Liver (tissue), 9 donors: ENCODE measurements around the gene CDC37. TPM values are rescaled to one million over a fixed set of nuclear protein-coding genes. Genes with fewer than 3 reads are reported as not detected.

Source experiments
- DNase-seq: peaks from one replicate; pipeline ENCODE4 v3.0.0-alpha.2; 2017; ENCODE audit warnings: low spot score
- H3K27ac ChIP-seq, 2 donors: one replicate each; pipeline ENCODE4 v1.7.0; 2013; ENCODE audit warnings: inconsistent platforms in 2 of 2, low read length in 2 of 2, control low read depth in 1 of 2, low read depth in 1 of 2, mild to moderate bottlenecking in 1 of 2
- H3K27me3 ChIP-seq, 4 donors: one replicate each; pipeline versions ENCODE4 v1.6.1 to v1.7.0; 2013; ENCODE audit warnings: low read length in 3 of 4, inconsistent platforms in 1 of 4, mild to moderate bottlenecking in 1 of 4, moderate library complexity in 1 of 4; ENCODE audit not compliant: control insufficient read depth in 4 of 4, insufficient read depth in 4 of 4
- H3K36me3 ChIP-seq, 4 donors: one replicate each; pipeline versions ENCODE4 v1.6.1 to v1.7.0; 2013; ENCODE audit warnings: low read length in 3 of 4, mild to moderate bottlenecking in 3 of 4, low read depth in 1 of 4, moderate library complexity in 1 of 4; ENCODE audit not compliant: control insufficient read depth in 4 of 4, insufficient read depth in 3 of 4
- H3K4me1 ChIP-seq, 4 donors: one replicate each; pipeline versions ENCODE4 v1.6.1 to v1.7.0; 2013; ENCODE audit warnings: low read length in 3 of 4, mild to moderate bottlenecking in 3 of 4, moderate library complexity in 1 of 4; ENCODE audit not compliant: control insufficient read depth in 4 of 4, insufficient read depth in 4 of 4
- H3K4me3 ChIP-seq, 3 donors: one replicate each; pipeline versions ENCODE4 v1.6.1 to v1.7.0; 2013; ENCODE audit warnings: low read length in 3 of 3, control low read depth in 1 of 3, low read depth in 1 of 3, mild to moderate bottlenecking in 1 of 3
- H3K9ac ChIP-seq, 2 donors: one replicate each; pipeline ENCODE4 v1.7.0; 2013; ENCODE audit warnings: low read length in 2 of 2, mild to moderate bottlenecking in 2 of 2, moderate library complexity in 2 of 2, control low read depth in 1 of 2, low read depth in 1 of 2
- H3K9me3 ChIP-seq, 4 donors: one replicate each; pipeline versions ENCODE4 v1.6.1 to v1.7.0; 2013; ENCODE audit warnings: low read length in 3 of 4; ENCODE audit not compliant: control insufficient read depth in 4 of 4
- ATF3 ChIP-seq: IDR thresholded peaks from 2 replicates; pipeline ENCODE4 v1.6.1; 2016; ENCODE audit warnings: antibody characterized with exemption
- CTCF ChIP-seq: fragments of 150-350 bp; IDR thresholded peaks from 2 replicates; pipeline ENCODE4 v1.5.1; 2017; ENCODE audit warnings: improper control_type of control experiment, low read depth, low read length; ENCODE audit not compliant: missing input control
- EGR1 ChIP-seq, 2 donors: IDR thresholded peaks; 2 replicates each; pipeline ENCODE4 v1.6.1; 2016 to 2018; ENCODE audit warnings: antibody characterized with exemption in 2 of 2, low read depth in 2 of 2
- FOXA1 ChIP-seq: IDR thresholded peaks from 2 replicates; pipeline ENCODE4 v1.6.1; 2016; ENCODE audit warnings: antibody characterized with exemption
- GABPA ChIP-seq, 2 donors: IDR thresholded peaks in 1 of 2; conservative IDR thresholded peaks in 1 of 2; 2 replicates each; pipeline ENCODE4 v1.6.1; 2016; ENCODE audit warnings: antibody characterized with exemption in 2 of 2, mild to moderate bottlenecking in 1 of 2, moderate library complexity in 1 of 2
- HNF4A ChIP-seq, 2 donors: conservative IDR thresholded peaks; 2 replicates each; pipeline ENCODE4 v1.6.1; 2016; ENCODE audit warnings: antibody characterized with exemption in 2 of 2, mild to moderate bottlenecking in 2 of 2
- HNF4G ChIP-seq: IDR thresholded peaks from 2 replicates; pipeline ENCODE4 v1.6.1; 2016; ENCODE audit warnings: antibody characterized with exemption
- JUND ChIP-seq, 2 donors: IDR thresholded peaks; 2 replicates each; pipeline ENCODE4 v1.6.1; 2016; ENCODE audit warnings: antibody characterized with exemption in 2 of 2
- NR2F2 ChIP-seq: IDR thresholded peaks from 2 replicates; pipeline ENCODE4 v1.6.1; 2016; ENCODE audit warnings: antibody characterized with exemption
- RAD21 ChIP-seq, 2 donors: IDR thresholded peaks; 2 replicates each; pipeline ENCODE4 v1.6.1; 2016; ENCODE audit warnings: antibody characterized with exemption in 2 of 2, mild to moderate bottlenecking in 2 of 2
- REST ChIP-seq: IDR thresholded peaks from 2 replicates; pipeline ENCODE4 v1.6.1; 2016; ENCODE audit warnings: antibody characterized with exemption, mild to moderate bottlenecking
- RXRA ChIP-seq, 2 donors: IDR thresholded peaks; 2 replicates each; pipeline ENCODE4 v1.6.1; 2017 to 2018; ENCODE audit warnings: antibody characterized with exemption in 2 of 2, mild to moderate bottlenecking in 1 of 2
- SP1 ChIP-seq: IDR thresholded peaks from 2 replicates; pipeline ENCODE4 v1.6.1; 2018; ENCODE audit warnings: antibody characterized with exemption, mild to moderate bottlenecking
- TAF1 ChIP-seq: conservative IDR thresholded peaks from 2 replicates; pipeline ENCODE4 v1.6.1; 2016; ENCODE audit warnings: antibody characterized with exemption, mild to moderate bottlenecking
- YY1 ChIP-seq: IDR thresholded peaks from 2 replicates; pipeline ENCODE4 v1.6.1; 2016; ENCODE audit warnings: antibody characterized with exemption, mild to moderate bottlenecking
- WGBS: extraction: QIAGEN DNeasy Blood & Tissue Kit; methylation state at CpG from one replicate; pipeline ENCODE4 v1.1.7; 2013; 5-methylcytosine and 5-hydroxymethylcytosine counted together
- polyA plus RNA-seq, 2 donors: library from polyadenylated mRNA; stranded (reverse) in 1 of 2; unstranded in 1 of 2; fragments of 200-250 nt in 1 of 2; fragments of >200 nt in 1 of 2; fragmentation: Nextera tagmentation in 1 of 2; extraction: Ambion mirVana in 1 of 2; gene quantifications; one replicate each; pipeline versions ENCODE4 v1.2.1 to v1.2.3, GENCODE V29; 2013 to 2015
- total RNA-seq, 2 donors: library from RNA; depleted of rRNA; stranded (reverse); fragments of >200 nt; gene quantifications; one replicate each; pipeline ENCODE4 v1.2.3, GENCODE V29; 2014
- donor health status: healthy.
- donor health status: healthy.
- donor health status: healthy.
- donor health status: healthy.
- donor health status: healthy.

The CDC37 gene
- total and polyA plus RNA-seq, 4 donors: 46.0 to 69.9 (median 56.8) TPM

- Histone ChIP-seq H3K27me3 (no peaks in the 10 kb centered on the region), H3K27ac (no peak overlapping the region), H3K9ac (no peak overlapping the region), H3K36me3 (no peaks in the 10 kb centered on the region), H3K9me3 (no peaks in the 10 kb centered on the region), H3K4me3 (peak overlapping the region in 1 of 3 donors; percentile 95), H3K4me1 (peaks cover 4 to 37% (median 24%) of the 10 kb centered on the region in 4 donors)
- TF ChIP-seq REST: no peak
- no peak for TF ChIP-seq FOXA1
- TF ChIP-seq HNF4G: no peak
- TF ChIP-seq GABPA (IDR thresholded peaks at IDR 0.05 in 1 of 2, conservative IDR thresholded peaks at IDR 0.05 in 1 of 2): no peak
- no peak for TF ChIP-seq NR2F2
- TF ChIP-seq YY1: no peak
- no peak for TF ChIP-seq SP1
- TF ChIP-seq HNF4A (conservative IDR thresholded peaks at IDR 0.05): no peak
- TF ChIP-seq RAD21 (IDR thresholded peaks at IDR 0.05): no peak
- TF ChIP-seq ATF3: no peak
- no peak for TF ChIP-seq TAF1
- no peak for TF ChIP-seq CTCF
- WGBS: 9% methylated on average over 43 of the region's 43 CpGs
- no peak for DNase-seq
Measured at GRCh38 chr19:10404888-10405820, 1.8 kb upstream of the CDC37 start.

- H3K27ac ChIP-seq: peak overlapping the region; percentile 45 to 54
- WGBS: 4% methylated on average over 15 of the region's 15 CpGs
- H3K27me3 ChIP-seq: no peaks in the 10 kb centered on the region
- no peak for DNase-seq
- peak overlapping the region; percentile 96 to 97 for H3K9ac ChIP-seq
- peak overlapping the region; percentile 94 to 99 (median 95) for H3K4me3 ChIP-seq
- TF ChIP-seq SP1: peak; percentile 19
- no peak for TF ChIP-seq YY1
- no peak for TF ChIP-seq JUND (IDR thresholded peaks at IDR 0.05)
- no peak for TF ChIP-seq RXRA (IDR thresholded peaks at IDR 0.05)
- peak in 1 of 2 donors; percentile 16 for TF ChIP-seq EGR1 (IDR thresholded peaks at IDR 0.05; ENCODE audit: low read depth in 2 of 2)
- TF ChIP-seq NR2F2: peak; percentile 43
- H3K4me1 ChIP-seq: peaks cover 6 to 42% (median 26%) of the 10 kb centered on the region in 4 donors
- no peaks in the 10 kb centered on the region for H3K9me3 ChIP-seq
- peaks cover 0 to 3% (median under 1%) of the 10 kb centered on the region in 4 donors for H3K36me3 ChIP-seq
Measured at GRCh38 chr19:10402441-10403038, 802 bp downstream of the CDC37 start.
